ENCODE measurements around the gene ERFL. TPM values are rescaled to one million over a fixed set of nuclear protein-coding genes. Genes with fewer than 3 reads are reported as not detected.

Gene ERFL
- 1 to 10 TPM; 1.7 to 1.9 TPM for total RNA-seq

- H3K27ac Mint-ChIP-seq: peak within 1 kb of the TSS; percentile 81
- intact Hi-C loops (cut with DNase I, micrococcal nuclease): loop anchor here (2.0 to 5.0 kb wide), 3 partner anchors 13 to 41 kb away; no protein-coding TSS in a partner anchor
- peak; percentile 56 for DNase-seq
- H3K4me1 Mint-ChIP-seq: peaks cover 20% of the 10 kb centered on the region
- peaks cover 1% of the 10 kb centered on the region for H3K27me3 Mint-ChIP-seq
- ChIA-PET POLR2A (no interaction called here), CTCF (interaction anchor here (0.6 to 1.5 kb wide), 4 partner anchors 14 to 56 kb away, joined by 3 to 4 read pairs (median 3); no protein-coding TSS in a partner anchor)
- H3K4me3 Mint-ChIP-seq: peak within 1 kb of the TSS; percentile 77
- no peaks in the 10 kb centered on the region for H3K9me3 Mint-ChIP-seq (ENCODE audit: low read depth)
- H3K36me3 Mint-ChIP-seq (ENCODE audit: low read depth): no peaks in the 10 kb centered on the region
- peak; percentile 54 for ATAC-seq
Observed at GRCh38 chr19:41928221-41928683, at the start of gene ERFL. Gene ERFL (minus strand): TSS chr19:41928449. CDS start chr19:41912919, 15,530 bp downstream.

DNA sequence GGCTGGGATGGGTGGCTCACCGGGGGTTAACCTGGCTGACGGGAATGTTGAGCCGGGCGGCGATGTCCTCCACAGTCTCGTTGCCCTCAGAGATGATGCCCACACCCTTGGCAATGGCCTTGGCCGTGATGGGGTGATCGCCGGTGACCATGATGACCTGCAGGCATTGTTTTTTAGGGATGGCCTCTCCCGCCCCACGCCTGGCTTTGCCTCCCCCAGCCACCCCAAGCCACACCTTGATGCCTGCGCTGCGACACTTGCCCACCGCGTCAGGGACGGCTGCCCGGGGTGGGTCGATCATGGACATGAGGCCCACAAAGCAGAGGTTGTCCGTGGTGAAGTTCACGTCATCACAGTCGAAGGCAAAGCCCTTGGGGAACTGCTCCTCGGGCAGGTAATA lies 49.7 kb upstream of the ERFL start:
- Mint-ChIP-seq H3K4me3 (no peak overlapping the region), H3K36me3 (ENCODE audit: low read depth) (no peaks in the 10 kb centered on the region), H3K9me3 (ENCODE audit: low read depth) (no peaks in the 10 kb centered on the region), H3K27me3 (no peaks in the 10 kb centered on the region), H3K27ac (no peak overlapping the region), H3K4me1 (no peaks in the 10 kb centered on the region)
- intact Hi-C loops (cut with DNase I, micrococcal nuclease): no loop called here
- POLR2A ChIA-PET: no interaction called here
- CTCF ChIA-PET: no interaction called here
- DNase-seq (no peak), ATAC-seq (no peak)

DNA sequence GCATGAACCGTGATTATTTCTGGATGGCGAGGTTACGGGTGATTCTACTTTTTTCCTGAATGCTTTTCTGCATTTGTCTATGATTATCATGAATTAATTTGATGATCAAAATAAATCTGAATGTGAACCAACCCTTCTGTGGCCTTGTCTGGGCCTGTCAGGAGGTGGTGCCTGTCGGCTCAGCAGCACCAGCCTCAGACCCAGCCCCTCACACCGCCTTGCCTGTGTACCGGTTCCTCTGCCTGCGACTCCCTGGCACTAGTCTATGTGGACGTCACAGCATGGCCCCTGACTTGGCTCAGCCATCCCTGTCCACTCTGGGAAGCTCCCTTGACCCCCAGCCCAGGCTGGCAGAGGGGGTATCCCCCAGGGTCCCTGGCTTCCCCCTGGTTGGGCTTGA lies 46.4 kb upstream of the ERFL start:
- DNase-seq (no peak), ATAC-seq (no peak)
- no peaks in the 10 kb centered on the region for H3K4me1 Mint-ChIP-seq
- no peaks in the 10 kb centered on the region for H3K9me3 Mint-ChIP-seq (ENCODE audit: low read depth)
- ChIA-PET POLR2A (interaction anchor here (0.6 kb wide), 1 partner anchor 102 kb away, joined by 3 read pairs; no protein-coding TSS in a partner anchor), CTCF (no interaction called here)
- no peak overlapping the region for H3K4me3 Mint-ChIP-seq
- no peaks in the 10 kb centered on the region for H3K27me3 Mint-ChIP-seq
- intact Hi-C loops (cut with DNase I, micrococcal nuclease): no loop called here
- H3K36me3 Mint-ChIP-seq (ENCODE audit: low read depth): no peaks in the 10 kb centered on the region
- H3K27ac Mint-ChIP-seq: no peak overlapping the region

GRCh38 chr19:41971363-41971762 lies 43.1 kb upstream of the ERFL start:
- Mint-ChIP-seq H3K27ac (no peak overlapping the region), H3K36me3 (ENCODE audit: low read depth) (no peaks in the 10 kb centered on the region), H3K4me3 (no peak overlapping the region), H3K4me1 (no peaks in the 10 kb centered on the region), H3K27me3 (peaks cover 2% of the 10 kb centered on the region), H3K9me3 (ENCODE audit: low read depth) (no peaks in the 10 kb centered on the region)
- POLR2A ChIA-PET: no interaction called here
- CTCF ChIA-PET: no interaction called here
- DNase-seq (no peak), ATAC-seq (no peak)
- intact Hi-C loops (cut with DNase I, micrococcal nuclease): no loop called here

DNA sequence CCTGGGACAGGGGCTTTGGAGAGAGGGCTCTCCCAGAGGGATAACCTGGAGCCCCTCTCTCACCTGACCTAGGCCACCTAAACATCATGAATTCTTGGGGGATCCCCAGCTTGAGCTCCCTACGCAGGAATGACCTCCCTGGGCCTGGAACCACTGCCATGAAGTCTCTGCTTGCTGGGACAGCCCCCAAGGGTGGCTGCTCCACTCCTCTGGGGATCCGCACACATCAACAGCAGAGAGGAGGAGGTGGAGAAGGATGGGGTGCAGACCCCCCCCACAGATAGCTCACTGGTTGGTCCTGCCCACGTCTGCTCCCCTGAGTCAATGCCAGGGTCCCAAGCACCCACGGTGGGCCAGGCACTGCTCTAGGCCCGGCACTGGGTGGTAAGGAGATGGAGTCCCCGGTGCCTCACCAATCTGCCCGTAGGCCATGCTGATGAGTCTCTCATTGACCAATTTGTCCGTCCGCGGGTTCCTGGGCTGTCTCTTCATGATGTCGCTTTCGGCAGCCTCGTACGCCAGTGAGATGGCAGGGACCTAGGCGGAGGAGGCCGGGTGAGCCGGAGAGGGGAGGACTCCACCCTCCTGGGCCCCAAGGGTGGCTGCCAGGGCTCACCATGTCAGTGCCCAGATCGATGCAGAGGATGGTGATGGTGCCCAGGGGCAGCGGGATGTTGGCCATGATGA lies 41.7 kb upstream of the ERFL start:
- CTCF ChIA-PET: no interaction called here
- Mint-ChIP-seq H3K4me3 (no peak overlapping the region), H3K4me1 (no peaks in the 10 kb centered on the region), H3K27ac (no peak overlapping the region), H3K36me3 (ENCODE audit: low read depth) (no peaks in the 10 kb centered on the region), H3K9me3 (ENCODE audit: low read depth) (no peaks in the 10 kb centered on the region), H3K27me3 (peaks cover 2% of the 10 kb centered on the region)
- intact Hi-C loops (cut with DNase I, micrococcal nuclease): no loop called here
- ATAC-seq (no peak), DNase-seq (no peak)
- POLR2A ChIA-PET: no interaction called here

DNA sequence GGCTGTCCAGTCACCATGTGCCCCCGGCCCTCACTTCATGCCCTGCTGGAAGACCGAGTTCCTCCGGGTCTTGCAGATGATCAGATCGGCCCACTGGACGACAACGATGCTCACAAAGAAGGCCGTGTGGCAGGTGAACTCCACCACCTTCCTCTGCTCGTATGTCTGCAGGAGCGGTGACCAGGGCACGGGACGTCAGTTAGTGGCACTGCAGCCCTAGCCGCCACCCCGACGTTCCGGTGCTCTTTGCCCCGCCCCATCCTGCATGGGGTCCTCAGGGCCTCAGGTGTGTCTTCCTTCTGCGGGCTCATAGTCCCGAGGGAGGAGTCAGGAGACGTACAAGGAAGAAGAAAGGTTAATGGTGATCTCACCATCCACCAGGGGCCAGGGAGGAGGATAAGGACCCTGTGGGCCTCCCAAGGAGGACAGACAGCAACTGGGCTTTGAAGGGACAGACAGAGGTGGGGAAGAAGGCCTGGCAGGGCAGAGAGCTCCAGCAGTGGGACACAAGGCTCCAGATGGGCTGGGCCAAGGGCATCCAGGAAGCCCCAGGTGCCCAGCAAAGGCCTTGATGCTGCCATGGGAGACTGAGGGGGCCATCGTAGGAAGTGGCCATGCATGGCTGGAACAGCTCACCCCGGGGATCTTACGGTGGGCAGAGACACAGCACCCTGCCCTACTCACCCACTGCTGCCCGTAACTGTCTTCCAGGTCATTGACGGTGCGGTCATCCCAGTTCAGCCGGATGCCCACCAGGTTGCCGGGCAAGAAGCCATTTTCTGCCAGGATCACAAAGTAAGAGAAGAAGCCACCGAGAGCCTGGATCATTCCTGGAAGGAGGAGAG lies 40.7 kb upstream of the ERFL start:
- Mint-ChIP-seq H3K36me3 (ENCODE audit: low read depth) (no peaks in the 10 kb centered on the region), H3K27me3 (peaks cover 2% of the 10 kb centered on the region), H3K4me3 (no peak overlapping the region), H3K27ac (no peak overlapping the region), H3K4me1 (no peaks in the 10 kb centered on the region), H3K9me3 (ENCODE audit: low read depth) (no peaks in the 10 kb centered on the region)
- CTCF ChIA-PET: no interaction called here
- ATAC-seq (no peak), DNase-seq (no peak)
- intact Hi-C loops (cut with DNase I, micrococcal nuclease): no loop called here
- POLR2A ChIA-PET: no interaction called here

- Mint-ChIP-seq H3K9me3 (ENCODE audit: low read depth) (no peaks in the 10 kb centered on the region), H3K36me3 (ENCODE audit: low read depth) (no peaks in the 10 kb centered on the region), H3K4me1 (no peaks in the 10 kb centered on the region), H3K27me3 (peaks cover 2% of the 10 kb centered on the region), H3K4me3 (no peak overlapping the region), H3K27ac (no peak overlapping the region)
- CTCF ChIA-PET: interaction anchor here (0.6 kb wide), 1 partner anchor 273 kb away, joined by 3 read pairs; no protein-coding TSS in a partner anchor
- ATAC-seq (no peak), DNase-seq (no peak)
- intact Hi-C loops (cut with DNase I, micrococcal nuclease): no loop called here
- POLR2A ChIA-PET: no interaction called here
Observed at GRCh38 chr19:41967054-41967783, 39.0 kb upstream of the ERFL start.

DNA sequence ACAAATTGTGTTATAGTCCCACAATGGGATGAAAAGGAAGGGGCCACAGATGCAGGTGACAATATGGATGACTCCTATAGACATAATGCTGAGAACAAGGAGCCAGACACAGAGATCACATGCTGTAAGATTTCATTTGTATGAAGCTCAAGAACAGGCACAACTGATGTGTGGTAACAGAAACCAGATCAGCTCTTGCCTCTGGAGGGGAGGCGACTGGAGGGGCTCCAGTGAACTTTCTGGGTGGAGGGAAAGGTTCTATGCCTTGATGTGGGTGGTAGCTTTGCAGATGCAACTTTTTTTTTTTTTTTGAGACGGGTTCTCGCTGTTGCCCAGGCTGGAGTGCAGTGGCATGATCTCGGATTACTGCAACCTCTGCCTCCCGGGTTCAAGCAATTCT lies 36.9 kb upstream of the ERFL start:
- H3K9me3 Mint-ChIP-seq (ENCODE audit: low read depth): no peaks in the 10 kb centered on the region
- ATAC-seq (no peak), DNase-seq (no peak)
- H3K4me1 Mint-ChIP-seq: no peaks in the 10 kb centered on the region
- H3K36me3 Mint-ChIP-seq (ENCODE audit: low read depth): no peaks in the 10 kb centered on the region
- no peak overlapping the region for H3K4me3 Mint-ChIP-seq
- CTCF ChIA-PET: interaction anchor here (0.6 to 1.3 kb wide), 3 partner anchors 13 to 175 kb away, joined by 3 to 4 read pairs (median 4); no protein-coding TSS in a partner anchor
- POLR2A ChIA-PET: no interaction called here
- no peak overlapping the region for H3K27ac Mint-ChIP-seq
- intact Hi-C loops (cut with DNase I, micrococcal nuclease): no loop called here
- H3K27me3 Mint-ChIP-seq: peaks cover 2% of the 10 kb centered on the region

- H3K4me3 Mint-ChIP-seq: no peak overlapping the region
- POLR2A ChIA-PET: no interaction called here
- intact Hi-C loops (cut with DNase I, micrococcal nuclease): no loop called here
Observed at GRCh38 chr19:41960973-41961372, 32.7 kb upstream of the ERFL start.

GRCh38 chr19:41959056-41960053 lies 31.1 kb upstream of the ERFL start, which contains the start of gene RABAC1:
Gene RABAC1 (minus strand): TSS chr19:41959321. CDS start chr19:41959292, 29 bp downstream.
- H3K4me1 Mint-ChIP-seq: peaks cover 16% of the 10 kb centered on the region
- ChIA-PET CTCF (interaction anchor here (0.5 to 3.7 kb wide), 13 partner anchors 14 to 651 kb away, joined by 3 to 14 read pairs (median 3); partner anchors contain the start of gene RPS19), POLR2A (interaction anchor here (1.0 to 1.6 kb wide), 4 partner anchors 14 to 100 kb away, joined by 3 to 6 read pairs (median 4); partner anchors contain the start of gene RPS19)
- H3K27ac Mint-ChIP-seq: peak within 1 kb of the TSS; percentile 87
- ATAC-seq (peak; percentile 88), DNase-seq (peak; percentile 94)
- H3K4me3 Mint-ChIP-seq: peak within 1 kb of the TSS; percentile 81
- no peaks in the 10 kb centered on the region for H3K36me3 Mint-ChIP-seq (ENCODE audit: low read depth)
- no peaks in the 10 kb centered on the region for H3K9me3 Mint-ChIP-seq (ENCODE audit: low read depth)
- intact Hi-C loops (cut with DNase I, micrococcal nuclease): loop anchor here (1.0 to 5.0 kb wide), 11 partner anchors 14 to 1793 kb away; partner anchors contain the start of genes ATP1A3 (in 1 of the 2), DEDD2 (in 1 of the 2), GSK3A (in 1 of the 2) and SMG9 (in 1 of the 2)
- no peaks in the 10 kb centered on the region for H3K27me3 Mint-ChIP-seq

More at GRCh38 chr19:41960973-41961372, 32.7 kb upstream of the ERFL start:
- H3K27me3 Mint-ChIP-seq: no peaks in the 10 kb centered on the region
- H3K9me3 Mint-ChIP-seq (ENCODE audit: low read depth): no peaks in the 10 kb centered on the region
- peaks cover 16% of the 10 kb centered on the region for H3K4me1 Mint-ChIP-seq
- DNase-seq (no peak), ATAC-seq (no peak)
- CTCF ChIA-PET: interaction anchor here (0.7 kb wide), 1 partner anchor 74 kb away, joined by 3 read pairs; no protein-coding TSS in a partner anchor
- no peak overlapping the region for H3K27ac Mint-ChIP-seq
- H3K36me3 Mint-ChIP-seq (ENCODE audit: low read depth): no peaks in the 10 kb centered on the region
